Lower lobe of right lung (tissue), 2 donors: Measurements from ENCODE around the gene ACSS1. TPM values are rescaled to one million over a fixed set of nuclear protein-coding genes. Genes with fewer than 3 reads are reported as not detected.

Experiments
- ATAC-seq, 2 donors: fragments of 200-7000 bp; cut with Tn5 transposase; one replicate each; pipeline ENCODE4 v1.9.1; 2020 to 2022; ENCODE audit warnings: mild to moderate bottlenecking in 2 of 2, moderate library complexity in 2 of 2
- DNase-seq: peaks from one replicate; pipeline ENCODE4 v3.0.0-alpha.2; 2020
- H3K27ac ChIP-seq: fragments of 200-600 bp; one replicate; pipeline ENCODE4 v1.8.0; 2022
- H3K27me3 ChIP-seq: fragments of 200-600 bp; one replicate; pipeline ENCODE4 v1.8.0; 2022; ENCODE audit warnings: low read depth
- H3K36me3 ChIP-seq: fragments of 200-600 bp; one replicate; pipeline ENCODE4 v1.8.0; 2022; ENCODE audit warnings: mild to moderate bottlenecking
- H3K4me1 ChIP-seq: fragments of 200-600 bp; one replicate; pipeline ENCODE4 v1.8.0; 2022
- H3K4me3 ChIP-seq: fragments of 200-600 bp; one replicate; pipeline ENCODE4 v1.8.0; 2022; ENCODE audit warnings: mild to moderate bottlenecking
- H3K9me3 ChIP-seq: fragments of 200-600 bp; one replicate; pipeline ENCODE4 v1.8.0; 2022
- CTCF ChIP-seq: fragments of 200-600 bp; IDR thresholded peaks from one replicate; pipeline ENCODE4 v1.8.0; 2022; ENCODE audit warnings: antibody characterized with exemption, mild to moderate bottlenecking
- intact Hi-C: fragments of 100-400 bp; cut with DNase I; formaldehyde crosslinking; loops from one replicate; pipeline ENCODE4 v1.11.0; 2022
- total RNA-seq: library from RNA; stranded (reverse); fragmentation: NEBNext Ultra II Directional; extraction: Animal tissue kit (Norgen Biotek cat#: 25700); gene quantifications from one replicate; pipeline ENCODE4 v1.2.1, GENCODE V29; 2021
- donor health status: DM: no; HTN: yes; CAD: no; lungs with severe emphysema.

Gene ACSS1
- total RNA-seq, 1 donor from 2014 or later, result 41.8 TPM

GRCh38 chr20:24957326-24958016, 100.5 kb downstream of the ACSS1 start:
- intact Hi-C loops, result no loop called here

More at GRCh38 chr20:24957326-24958016, 100.5 kb downstream of the ACSS1 start:
- Histone ChIP-seq H3K27me3 (no peaks in the 10 kb centered on the region), H3K9me3 (no peaks in the 10 kb centered on the region), H3K36me3 (peaks cover 51% of the 10 kb centered on the region), H3K4me1 (peaks cover 5% of the 10 kb centered on the region), H3K27ac (no peak overlapping the region), H3K4me3 (no peak overlapping the region)
- DNase-seq, result peak; percentile 36
- no peak for TF ChIP-seq CTCF
- no peak for ATAC-seq

Other genes starting within 250 kb of the ACSS1 start
- gene CST7, start 108.9 kb downstream of the ACSS1 start, total RNA-seq, result 11.7 TPM
- 82.9 TPM for gene APMAP, start 65.4 kb downstream of the ACSS1 start, total RNA-seq
- gene VSX1, start 24.0 kb upstream of the ACSS1 start, total RNA-seq, result not detected
- 64.5 TPM for gene ENTPD6, start 137.6 kb upstream of the ACSS1 start, total RNA-seq
- 57.5 TPM for gene PYGB, start 189.9 kb upstream of the ACSS1 start, total RNA-seq